PFSK-1 (cell line): Measurements from ENCODE around the gene SAMD13.

Source experiments
- FOXP2 ChIP-seq: optimal IDR thresholded peaks from 2 replicates; pipeline ENCODE3; 2011; ENCODE audit warnings: borderline replicate concordance, control low read depth, inconsistent platforms; ENCODE audit not compliant: insufficient read depth; ENCODE audit errors: extremely low read length, extremely low read depth
- POLR2AphosphoS5 ChIP-seq: IDR thresholded peaks from 2 replicates; pipeline ENCODE4 v1.6.1; 2012; ENCODE audit warnings: low read depth, mild to moderate bottlenecking, control low read depth, low read length, moderate library complexity
- SIN3A ChIP-seq: IDR thresholded peaks from 2 replicates; pipeline ENCODE4 v1.6.1; 2012; ENCODE audit warnings: mild to moderate bottlenecking, low read length, moderate library complexity, borderline replicate concordance; ENCODE audit not compliant: insufficient read depth
- TAF1 ChIP-seq: IDR thresholded peaks from 2 replicates; pipeline ENCODE4 v1.6.1; 2012; ENCODE audit warnings: low read length, control low read depth, borderline replicate concordance; ENCODE audit not compliant: insufficient read depth
- TF ChIP-seq, protein P1 (sequence below), 2 experiments: IDR thresholded peaks; 2 replicates each; pipeline versions ENCODE4 v1.6.1 to v1.8.0; 2011 to 2012; ENCODE audit warnings: low read depth in 2 of 2, low read length in 2 of 2, control low read depth in 1 of 2, inconsistent platforms in 1 of 2, mild to moderate bottlenecking in 1 of 2, moderate library complexity in 1 of 2; ENCODE audit not compliant: insufficient read depth in 1 of 2

SAMD13 gene

DNA sequence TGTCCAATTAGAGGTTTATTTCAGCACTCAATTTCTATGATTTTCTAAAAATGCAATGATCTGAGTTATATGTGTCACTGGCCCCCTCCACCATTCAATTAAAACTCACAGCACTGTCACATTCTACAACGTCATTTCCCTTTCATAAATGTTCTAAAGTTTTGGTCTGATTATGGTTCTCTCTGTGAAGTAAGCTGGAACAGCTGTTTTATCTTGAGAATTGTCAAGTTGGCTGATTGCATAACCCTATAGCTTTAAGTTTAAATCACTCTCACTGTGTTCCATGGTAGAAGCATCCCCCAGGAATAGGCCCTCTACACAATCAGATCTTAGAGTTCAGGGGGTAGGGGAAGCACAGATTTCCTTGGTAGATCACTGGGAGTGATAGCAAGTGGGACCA is 55.4 kb downstream of the SAMD13 start:
- TF ChIP-seq POLR2AphosphoS5: no peak
- no peak for TF ChIP-seq FOXP2
- TF ChIP-seq SIN3A: no peak
- TF ChIP-seq, protein P1, sequence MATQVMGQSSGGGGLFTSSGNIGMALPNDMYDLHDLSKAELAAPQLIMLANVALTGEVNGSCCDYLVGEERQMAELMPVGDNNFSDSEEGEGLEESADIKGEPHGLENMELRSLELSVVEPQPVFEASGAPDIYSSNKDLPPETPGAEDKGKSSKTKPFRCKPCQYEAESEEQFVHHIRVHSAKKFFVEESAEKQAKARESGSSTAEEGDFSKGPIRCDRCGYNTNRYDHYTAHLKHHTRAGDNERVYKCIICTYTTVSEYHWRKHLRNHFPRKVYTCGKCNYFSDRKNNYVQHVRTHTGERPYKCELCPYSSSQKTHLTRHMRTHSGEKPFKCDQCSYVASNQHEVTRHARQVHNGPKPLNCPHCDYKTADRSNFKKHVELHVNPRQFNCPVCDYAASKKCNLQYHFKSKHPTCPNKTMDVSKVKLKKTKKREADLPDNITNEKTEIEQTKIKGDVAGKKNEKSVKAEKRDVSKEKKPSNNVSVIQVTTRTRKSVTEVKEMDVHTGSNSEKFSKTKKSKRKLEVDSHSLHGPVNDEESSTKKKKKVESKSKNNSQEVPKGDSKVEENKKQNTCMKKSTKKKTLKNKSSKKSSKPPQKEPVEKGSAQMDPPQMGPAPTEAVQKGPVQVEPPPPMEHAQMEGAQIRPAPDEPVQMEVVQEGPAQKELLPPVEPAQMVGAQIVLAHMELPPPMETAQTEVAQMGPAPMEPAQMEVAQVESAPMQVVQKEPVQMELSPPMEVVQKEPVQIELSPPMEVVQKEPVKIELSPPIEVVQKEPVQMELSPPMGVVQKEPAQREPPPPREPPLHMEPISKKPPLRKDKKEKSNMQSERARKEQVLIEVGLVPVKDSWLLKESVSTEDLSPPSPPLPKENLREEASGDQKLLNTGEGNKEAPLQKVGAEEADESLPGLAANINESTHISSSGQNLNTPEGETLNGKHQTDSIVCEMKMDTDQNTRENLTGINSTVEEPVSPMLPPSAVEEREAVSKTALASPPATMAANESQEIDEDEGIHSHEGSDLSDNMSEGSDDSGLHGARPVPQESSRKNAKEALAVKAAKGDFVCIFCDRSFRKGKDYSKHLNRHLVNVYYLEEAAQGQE (IDR thresholded peaks at IDR 0.05; ENCODE audit: insufficient read depth in 1 of 2, low read depth in 2 of 2, low read length in 2 of 2): no peak
- TF ChIP-seq TAF1: no peak

DNA sequence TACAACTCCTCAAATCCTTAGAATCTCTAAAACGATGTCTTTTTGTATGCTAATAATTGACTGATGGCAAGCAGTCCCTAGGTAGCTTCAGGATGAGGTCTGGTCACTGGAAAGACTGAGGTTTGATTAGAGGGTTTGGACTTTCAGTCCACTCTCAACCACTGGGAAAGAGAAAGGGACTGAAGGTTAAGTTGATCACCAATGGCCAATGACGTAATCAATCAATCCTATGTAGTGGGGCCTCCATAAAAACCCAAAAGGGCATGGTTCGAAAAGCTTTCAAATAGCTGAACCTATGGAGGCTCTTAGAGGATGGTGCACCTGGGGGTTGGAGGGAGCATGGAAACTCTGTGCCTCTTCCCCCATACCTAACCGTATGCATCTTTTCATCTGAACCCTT is 57.2 kb downstream of the SAMD13 start:
- no peak for TF ChIP-seq POLR2AphosphoS5
- TF ChIP-seq, protein P1 (IDR thresholded peaks at IDR 0.05; ENCODE audit: insufficient read depth in 1 of 2, low read depth in 2 of 2, low read length in 2 of 2): no peak
- TF ChIP-seq FOXP2: no peak
- TF ChIP-seq TAF1: no peak
- no peak for TF ChIP-seq SIN3A

DNA sequence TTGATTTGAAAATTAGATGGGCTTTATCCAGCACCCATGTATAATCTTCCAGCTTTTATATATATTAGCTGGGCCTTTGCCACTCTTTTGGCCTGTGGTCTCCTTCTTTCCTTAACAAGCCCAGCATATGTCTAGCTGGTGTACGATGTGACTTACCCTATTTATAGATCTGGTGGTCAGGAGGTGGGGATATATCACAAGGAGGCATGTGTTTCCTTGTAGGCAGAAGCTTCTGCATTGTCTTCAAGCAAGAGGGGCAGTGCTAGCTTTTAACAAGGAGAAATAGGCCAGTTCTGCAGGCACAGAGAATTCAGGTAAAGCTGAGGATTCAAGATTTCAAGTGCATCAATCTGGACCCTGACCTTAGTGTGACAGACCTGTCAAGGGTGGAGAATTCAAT is 58.8 kb downstream of the SAMD13 start:
- TF ChIP-seq SIN3A (no peak), FOXP2 (no peak), POLR2AphosphoS5 (no peak), TAF1 (no peak)
- TF ChIP-seq, protein P1 (IDR thresholded peaks at IDR 0.05; ENCODE audit: insufficient read depth in 1 of 2, low read depth in 2 of 2, low read length in 2 of 2): no peak

DNA sequence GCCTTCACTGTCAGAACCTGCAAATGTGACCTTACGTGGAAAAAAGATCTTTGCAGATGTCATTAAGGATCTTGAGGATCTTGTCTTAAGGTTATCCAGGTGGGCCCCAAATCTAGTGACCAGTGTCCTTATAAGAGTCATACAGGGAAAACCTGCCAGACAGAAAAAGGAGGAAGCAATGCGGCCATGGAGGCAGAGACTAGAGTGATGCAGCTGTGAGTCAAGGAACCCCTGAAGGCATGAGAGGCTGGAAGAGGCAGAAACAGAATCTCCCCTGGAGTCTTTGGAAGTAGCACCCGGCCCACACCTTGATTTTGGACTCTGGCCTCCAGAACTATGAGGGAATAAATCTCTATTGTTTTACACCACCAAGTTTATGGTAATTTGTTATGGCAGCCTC is 60.3 kb downstream of the SAMD13 start:
- TF ChIP-seq TAF1 (no peak), POLR2AphosphoS5 (no peak), SIN3A (no peak), FOXP2 (no peak)
- TF ChIP-seq, protein P1 (IDR thresholded peaks at IDR 0.05; ENCODE audit: insufficient read depth in 1 of 2, low read depth in 2 of 2, low read length in 2 of 2): no peak

DNA sequence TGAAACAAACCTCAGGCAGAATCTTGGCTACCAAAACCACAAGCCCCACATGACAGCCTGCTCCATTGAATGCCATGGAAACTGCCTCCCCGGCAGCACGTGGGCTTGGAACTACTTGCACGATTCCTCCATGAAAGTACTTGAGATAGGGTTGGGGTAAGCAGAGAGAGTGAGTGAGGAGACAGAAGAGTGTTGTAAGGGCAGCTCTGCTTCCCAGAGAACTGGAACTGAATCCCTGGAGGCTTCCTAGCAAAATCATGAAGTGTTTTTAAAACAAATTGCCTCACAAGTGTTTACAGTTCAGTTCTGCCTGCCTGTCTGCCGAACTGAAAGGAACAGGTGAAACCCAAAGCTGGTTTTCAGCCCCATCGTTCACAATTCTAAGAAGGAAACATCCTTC is 61.5 kb downstream of the SAMD13 start:
- TF ChIP-seq POLR2AphosphoS5: no peak
- TF ChIP-seq, protein P1 (IDR thresholded peaks at IDR 0.05; ENCODE audit: insufficient read depth in 1 of 2, low read depth in 2 of 2, low read length in 2 of 2): no peak
- no peak for TF ChIP-seq TAF1
- TF ChIP-seq SIN3A: no peak
- TF ChIP-seq FOXP2: no peak
